Stimulated activated CD8-positive, alpha-beta memory T cell treated with anti-CD3 and anti-CD28 coated beads, Interleukin-4, amount 100 ng/mL, for 24 hours (primary cell): ENCODE results near the gene NIFK.
"Not testable (repeated sequence)": the region's sequence is repeated elsewhere in the genome, so short reads cannot be mapped to it uniquely, and the experiment has no call there.

Source experiments
- DNase-seq: peaks from one replicate; pipeline ENCODE4 v3.0.0-alpha.2; 2020; ENCODE audit warnings: low read depth

Gene NIFK

GRCh38 chr2:121694398-121695170 lies 42.1 kb downstream of the NIFK start:
- no peak for DNase-seq

- not testable (repeated sequence) for DNase-seq
Measured at GRCh38 chr2:121690572-121690971, 46.1 kb downstream of the NIFK start.

GRCh38 chr2:121690095-121690494 lies 46.6 kb downstream of the NIFK start:
- DNase-seq = no peak

- DNase-seq = no peak
Measured at GRCh38 chr2:121689356-121689755, 47.3 kb downstream of the NIFK start.

GRCh38 chr2:121688820-121689219 lies 47.9 kb downstream of the NIFK start:
- no peak for DNase-seq

GRCh38 chr2:121686902-121687301 lies 49.8 kb downstream of the NIFK start:
- DNase-seq = no peak

GRCh38 chr2:121686218-121686617 lies 50.5 kb downstream of the NIFK start:
- no peak for DNase-seq

- DNase-seq = no peak
Measured at GRCh38 chr2:121682396-121683298, 54.0 kb downstream of the NIFK start.

- DNase-seq = no peak
Measured at GRCh38 chr2:121677855-121678254, 58.8 kb downstream of the NIFK start.
